HG02870 (cell line): Measurements from ENCODE around the gene FAM234B.

Source experiments
- ATAC-seq: cut with Tn5 transposase; IDR thresholded peaks from one replicate; pipeline ENCODE4 v1.9.1; 2021; ENCODE audit warnings: mild to moderate bottlenecking, moderate library complexity; ENCODE audit not compliant: unreplicated experiment

The FAM234B gene

DNA sequence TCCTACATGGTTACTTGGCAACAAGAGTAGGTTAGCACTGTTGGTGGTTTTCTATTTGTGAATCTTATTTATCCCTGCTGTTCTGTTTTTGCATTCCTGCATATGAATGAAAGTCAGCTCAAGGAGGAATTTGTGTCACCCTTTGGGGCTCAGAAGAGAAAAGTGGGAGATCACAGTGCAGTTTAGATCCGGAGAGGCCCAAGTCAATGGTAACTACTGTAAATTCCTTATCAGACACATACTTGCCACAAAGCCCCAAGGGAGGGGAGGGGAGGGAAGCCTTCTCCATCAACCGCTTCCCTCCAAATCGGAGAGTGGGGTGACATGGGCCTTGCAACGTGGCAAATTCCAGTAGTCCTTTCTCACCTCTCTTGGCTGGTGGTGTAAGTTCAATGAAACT is 44.3 kb downstream of the FAM234B start:
- ATAC-seq: no peak

DNA sequence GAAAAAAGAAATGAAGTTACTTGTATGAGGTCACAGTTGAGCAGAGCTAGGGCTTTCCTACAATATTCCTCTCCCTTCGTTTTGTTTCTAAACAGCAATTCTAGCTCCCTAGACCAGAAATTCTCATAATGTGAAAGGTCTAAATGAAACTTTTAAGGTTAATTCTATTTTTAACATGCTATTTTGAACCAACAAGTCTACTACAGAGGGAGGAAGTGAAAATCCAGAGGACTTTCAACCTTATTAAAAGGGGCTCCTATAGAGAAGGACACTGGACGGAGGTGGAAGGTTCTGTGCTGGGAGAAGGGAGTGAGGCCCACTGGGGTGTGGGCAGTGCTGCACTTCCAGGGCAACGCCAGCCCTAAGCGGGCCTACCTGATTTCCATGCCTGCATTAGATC is 45.9 kb downstream of the FAM234B start:
- ATAC-seq: peak; percentile 52

DNA sequence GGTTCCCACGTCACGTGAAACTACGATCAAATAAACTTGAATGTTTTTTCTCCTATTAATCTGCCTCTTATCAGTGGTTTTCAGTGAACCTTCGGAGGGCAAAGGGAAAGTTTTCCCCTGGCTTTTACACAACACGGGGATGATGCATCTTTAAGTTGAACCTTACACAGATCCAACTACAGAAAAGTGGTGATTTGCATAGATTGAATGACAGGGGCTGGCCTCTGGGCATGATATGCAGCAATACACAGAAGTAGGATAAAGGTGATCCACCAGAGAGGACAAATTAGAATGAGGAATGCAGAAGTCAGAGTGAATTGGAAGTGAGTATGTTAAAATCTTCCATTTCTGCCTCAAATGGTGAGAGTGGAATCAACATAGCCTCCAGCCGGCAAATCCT is 47.7 kb downstream of the FAM234B start:
- ATAC-seq: no peak

DNA sequence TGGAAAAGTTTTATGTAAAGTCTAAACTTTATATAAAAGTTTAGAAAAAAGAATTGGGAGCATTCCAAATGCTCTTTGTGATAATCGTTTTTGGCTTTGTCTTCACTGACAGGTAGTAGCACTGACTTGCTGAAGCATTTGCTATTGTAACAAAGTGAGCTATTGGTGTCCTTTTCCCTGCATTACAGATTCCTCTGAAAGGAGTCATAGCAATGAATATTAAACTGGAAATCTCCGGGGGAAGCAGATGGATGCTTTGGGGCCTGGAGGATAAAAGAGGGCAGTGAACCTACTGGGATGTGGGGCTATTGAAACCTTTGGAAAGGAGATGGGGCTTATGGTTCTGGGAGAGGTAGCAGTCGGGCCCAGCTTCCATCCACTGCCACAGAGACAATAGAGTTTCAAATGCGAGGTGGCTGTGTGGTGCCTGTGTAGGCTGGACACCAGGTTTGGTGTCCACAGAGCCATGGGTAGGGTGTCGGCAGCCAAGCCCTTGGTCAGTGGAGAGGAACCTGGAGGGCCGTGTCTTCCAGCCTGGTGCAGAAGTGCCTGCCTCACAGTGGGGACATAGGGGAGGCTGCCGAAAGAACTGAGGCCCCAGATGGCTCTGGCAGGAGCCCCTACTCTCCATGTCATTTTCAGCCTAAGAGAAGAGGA is 49.1 kb downstream of the FAM234B start:
- no peak for ATAC-seq

DNA sequence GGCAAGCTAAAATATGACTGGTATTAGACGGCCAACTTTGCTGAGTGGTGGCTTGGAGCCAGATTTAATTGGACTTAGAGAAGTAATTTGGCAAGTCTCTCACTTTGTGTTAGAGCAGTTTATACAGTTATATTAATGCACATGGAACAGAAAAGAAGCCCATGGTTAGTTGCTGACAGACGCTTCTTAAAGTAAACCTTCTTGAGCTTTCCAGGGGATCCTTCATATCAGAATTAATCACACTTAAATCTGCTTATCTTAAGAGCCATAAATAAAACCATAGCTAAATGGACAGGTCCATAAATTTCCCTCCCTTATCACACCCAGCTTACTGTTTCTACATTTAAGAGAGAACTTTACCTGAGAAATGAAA is 49.7 kb downstream of the FAM234B start:
- ATAC-seq: no peak

DNA sequence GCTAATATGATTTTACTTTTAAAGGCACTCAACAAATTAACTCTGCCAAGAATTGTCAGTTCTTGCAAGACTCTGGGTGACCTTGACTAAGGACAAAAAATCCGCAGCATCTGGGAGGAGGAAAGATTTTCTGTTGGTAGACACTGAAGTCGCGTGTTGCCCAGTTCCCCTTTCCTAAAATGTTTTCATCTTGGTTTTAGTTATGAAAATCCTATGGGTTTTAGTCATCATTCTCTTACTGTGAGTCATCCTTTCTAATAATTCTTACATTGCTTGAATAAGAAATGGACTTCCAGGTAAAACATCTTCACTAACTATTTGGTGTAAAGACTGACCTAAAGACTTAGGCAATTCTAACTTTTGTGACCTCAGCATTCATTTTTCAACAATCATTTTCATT is 50.2 kb downstream of the FAM234B start:
- peak; percentile 67 for ATAC-seq

DNA sequence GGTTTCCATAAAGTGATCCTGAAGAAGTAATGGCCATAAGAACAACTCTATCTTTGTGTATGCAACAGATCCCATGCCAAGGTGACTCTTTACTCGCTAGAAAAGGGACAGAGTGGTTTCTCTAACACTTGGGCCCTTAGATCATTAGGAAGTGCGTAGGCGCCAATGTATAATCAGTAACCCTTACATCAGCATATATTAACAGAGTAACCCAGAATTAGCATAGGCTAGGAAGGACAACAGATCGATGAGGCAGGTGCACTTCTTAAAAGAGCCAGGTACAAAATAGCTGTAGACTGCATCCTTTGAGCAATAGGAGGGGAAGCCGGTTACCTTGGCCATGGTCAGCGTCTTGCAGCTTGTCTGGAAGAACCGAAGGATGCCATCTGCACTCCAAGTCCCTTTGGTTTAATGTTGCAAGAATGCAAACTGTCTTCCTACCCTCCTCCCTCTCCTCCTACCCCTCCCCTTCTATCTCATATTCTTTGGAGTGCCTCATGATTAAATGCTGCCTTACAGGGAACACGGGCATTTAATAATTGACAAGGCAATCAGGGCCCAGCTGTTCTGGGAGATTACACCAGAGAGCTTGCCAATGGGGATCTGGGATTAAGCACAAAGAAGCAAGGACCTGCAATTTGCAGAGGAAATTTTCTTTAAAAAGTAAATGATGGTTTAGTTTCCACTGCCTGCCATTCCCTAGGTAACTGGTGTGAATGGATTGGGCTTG is 51.2 kb downstream of the FAM234B start:
- no peak for ATAC-seq

DNA sequence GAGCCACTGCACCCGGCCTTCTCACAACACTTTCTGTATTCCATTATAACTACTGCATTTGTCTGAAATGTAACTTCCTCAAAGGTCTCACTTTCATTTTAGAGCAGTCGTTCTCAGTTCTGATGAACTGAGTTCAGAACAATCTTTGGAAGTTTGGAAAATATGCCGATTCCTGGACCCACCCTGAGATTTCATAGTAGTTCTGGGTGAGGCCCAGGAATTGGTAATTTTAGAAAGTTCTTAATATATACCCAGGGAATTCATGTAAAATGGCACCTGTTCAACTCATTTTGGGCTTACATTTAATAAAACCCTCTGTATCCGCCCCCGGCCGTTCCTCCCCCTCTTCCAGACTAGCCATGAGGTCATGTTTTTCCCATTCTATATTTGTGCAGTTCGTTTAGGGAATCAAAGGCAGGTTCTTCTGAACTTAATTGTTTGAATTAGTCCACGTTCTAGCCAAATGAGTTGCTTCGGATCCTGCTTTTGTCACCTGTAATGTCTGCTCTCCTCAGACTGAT is 53.4 kb downstream of the FAM234B start:
- ATAC-seq: no peak

DNA sequence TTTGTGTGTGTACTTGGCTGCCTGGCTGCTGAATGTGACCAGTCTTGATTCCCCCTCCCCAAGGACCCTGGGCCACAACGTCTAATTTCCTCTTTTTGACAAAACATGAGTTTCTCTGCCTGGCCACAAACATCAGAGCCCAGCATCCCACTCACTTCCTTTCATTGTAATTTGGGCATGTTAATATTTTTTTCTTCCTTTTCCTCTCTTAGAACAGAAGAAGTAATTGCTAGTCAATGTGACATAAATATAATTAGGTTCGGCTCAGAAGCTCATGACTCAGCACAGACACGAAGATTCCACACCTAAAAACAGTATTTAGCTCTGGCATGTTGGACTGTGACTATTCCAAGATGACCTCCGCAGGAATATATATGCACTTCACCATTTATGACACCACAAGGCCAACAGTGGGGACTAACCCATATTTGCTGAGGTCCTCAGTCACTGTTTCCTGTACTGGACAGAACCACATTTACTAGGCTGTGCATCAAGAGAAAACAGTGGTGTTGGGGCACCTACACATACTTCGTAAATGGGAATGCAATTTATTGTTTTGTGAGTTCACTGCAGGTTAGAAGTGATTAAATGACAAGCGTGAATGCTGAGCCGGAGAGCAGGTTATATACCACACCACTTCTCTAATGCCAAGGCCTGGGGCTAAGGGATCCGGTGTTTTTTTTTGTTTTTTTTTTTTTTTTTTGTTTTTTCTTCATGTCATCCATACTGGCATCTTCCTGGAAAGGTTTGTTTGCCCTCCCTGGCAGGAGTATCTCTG is 55.1 kb downstream of the FAM234B start:
- no peak for ATAC-seq

DNA sequence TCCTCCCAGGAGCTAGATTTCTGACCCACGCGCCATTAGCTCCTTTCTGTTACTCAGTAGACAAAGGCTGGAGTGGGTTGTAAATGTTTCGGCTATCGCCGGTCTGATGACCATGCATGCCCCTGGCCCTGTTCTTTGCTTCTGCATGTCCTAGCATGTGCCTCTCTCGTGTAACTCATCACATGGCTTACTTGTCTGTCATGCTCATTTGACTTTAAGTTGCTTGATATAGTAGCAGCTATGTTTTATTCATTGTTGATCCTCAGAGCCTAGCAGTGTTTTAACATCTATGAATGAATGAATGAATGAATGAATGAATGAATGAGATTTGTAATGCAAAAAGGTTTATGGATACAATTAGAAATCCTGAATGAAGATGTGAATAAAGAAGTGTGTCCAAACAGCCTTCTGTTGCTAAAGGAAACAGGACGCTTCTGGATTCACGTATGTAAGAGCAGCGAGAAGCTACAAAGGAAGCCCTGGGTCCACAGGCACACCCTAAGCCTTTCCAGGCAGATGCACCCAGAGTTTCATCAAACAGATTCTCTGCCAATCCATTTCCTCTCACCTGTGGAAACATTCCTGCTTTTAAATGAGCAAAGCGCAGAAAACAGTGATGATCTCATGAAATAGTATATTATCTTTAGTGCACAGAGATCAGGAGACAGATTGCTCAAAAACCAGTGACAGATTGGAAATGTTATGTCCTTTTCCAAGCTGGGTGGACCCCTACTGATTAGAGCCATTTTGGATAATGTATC is 55.8 kb downstream of the FAM234B start:
- no peak for ATAC-seq

DNA sequence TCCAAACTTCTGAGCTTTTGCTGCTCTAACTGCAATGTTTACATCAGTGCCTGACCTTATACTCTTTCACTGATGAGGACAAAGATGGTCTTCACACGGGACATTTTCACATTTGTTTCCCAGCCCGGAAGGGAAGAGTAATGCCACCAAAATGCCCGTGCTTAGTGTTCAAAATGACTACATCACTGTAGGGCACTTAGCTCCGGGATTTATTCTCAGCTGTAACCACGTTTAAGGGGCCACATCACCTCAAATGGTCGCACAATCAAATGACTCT is 56.4 kb downstream of the FAM234B start:
- ATAC-seq: no peak

DNA sequence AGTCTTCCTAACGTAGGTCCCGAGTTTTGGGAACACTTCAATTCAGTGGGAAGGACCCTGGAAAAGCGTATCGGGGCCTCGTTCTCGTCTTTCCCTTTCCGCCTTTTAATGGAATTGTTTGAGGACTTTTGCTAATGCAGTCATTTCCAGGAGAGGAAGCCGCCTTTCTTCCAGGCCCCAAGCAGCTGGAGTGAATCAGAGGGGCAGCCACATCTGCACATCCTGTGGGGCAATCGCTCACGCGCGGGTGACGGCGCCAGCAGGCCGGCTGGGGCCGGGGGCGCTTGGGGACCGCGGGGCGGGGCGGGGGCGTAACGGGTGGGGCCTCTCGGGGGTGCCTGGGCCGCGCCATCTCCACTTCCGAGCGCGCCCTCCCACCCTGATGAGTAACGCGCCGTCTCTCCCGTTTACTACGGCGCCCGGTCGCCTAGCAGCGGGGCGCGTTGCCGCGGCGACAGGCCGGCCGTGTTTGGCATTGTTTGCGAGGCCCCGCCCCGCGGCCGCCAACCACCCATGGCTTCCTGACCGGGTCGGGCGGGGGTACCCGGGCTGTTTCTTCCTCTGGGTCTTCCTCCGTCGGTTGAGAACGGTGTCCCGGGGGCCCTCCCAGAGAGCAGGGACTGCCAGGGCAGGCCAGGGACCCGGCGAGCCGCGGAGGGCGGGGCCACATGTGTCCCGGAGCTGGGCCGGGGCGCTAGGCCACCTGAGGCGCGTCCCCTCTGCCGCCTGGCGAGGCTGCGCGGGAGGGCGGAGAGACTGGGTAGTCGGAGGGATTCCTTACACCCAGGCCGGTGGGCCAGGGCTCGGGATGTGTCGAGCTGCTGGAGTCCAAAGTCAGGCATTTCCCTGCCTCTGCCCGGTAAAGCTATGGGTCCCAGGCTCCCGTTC is 56.9 kb downstream of the FAM234B start:
- peak; percentile 68 for ATAC-seq

DNA sequence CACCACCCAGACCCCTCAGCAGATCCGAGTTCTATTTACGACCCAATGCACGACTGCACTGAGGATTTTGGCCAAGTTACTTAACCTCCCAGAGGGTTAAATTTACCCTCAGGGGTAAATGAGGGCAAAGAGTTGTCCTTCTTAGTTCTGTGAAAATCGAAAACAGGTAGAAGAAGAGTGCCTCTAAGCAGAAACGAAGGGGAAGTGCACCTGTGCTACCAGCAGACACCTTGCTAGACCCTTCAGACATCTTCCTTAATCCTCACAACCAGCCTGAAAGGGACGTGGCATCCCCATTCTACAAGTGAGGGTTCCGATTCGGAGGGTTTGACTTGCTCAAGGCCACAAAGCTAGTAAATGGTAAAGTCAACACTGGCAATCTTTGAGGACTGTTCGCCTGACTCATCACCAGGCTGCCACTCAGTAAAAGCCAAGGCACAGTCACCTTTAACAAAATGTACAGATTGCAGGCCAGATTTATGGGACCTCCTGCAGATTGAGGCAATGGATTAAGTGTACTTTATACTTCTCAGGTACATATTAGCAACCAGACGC is 57.7 kb downstream of the FAM234B start:
- ATAC-seq: no peak

DNA sequence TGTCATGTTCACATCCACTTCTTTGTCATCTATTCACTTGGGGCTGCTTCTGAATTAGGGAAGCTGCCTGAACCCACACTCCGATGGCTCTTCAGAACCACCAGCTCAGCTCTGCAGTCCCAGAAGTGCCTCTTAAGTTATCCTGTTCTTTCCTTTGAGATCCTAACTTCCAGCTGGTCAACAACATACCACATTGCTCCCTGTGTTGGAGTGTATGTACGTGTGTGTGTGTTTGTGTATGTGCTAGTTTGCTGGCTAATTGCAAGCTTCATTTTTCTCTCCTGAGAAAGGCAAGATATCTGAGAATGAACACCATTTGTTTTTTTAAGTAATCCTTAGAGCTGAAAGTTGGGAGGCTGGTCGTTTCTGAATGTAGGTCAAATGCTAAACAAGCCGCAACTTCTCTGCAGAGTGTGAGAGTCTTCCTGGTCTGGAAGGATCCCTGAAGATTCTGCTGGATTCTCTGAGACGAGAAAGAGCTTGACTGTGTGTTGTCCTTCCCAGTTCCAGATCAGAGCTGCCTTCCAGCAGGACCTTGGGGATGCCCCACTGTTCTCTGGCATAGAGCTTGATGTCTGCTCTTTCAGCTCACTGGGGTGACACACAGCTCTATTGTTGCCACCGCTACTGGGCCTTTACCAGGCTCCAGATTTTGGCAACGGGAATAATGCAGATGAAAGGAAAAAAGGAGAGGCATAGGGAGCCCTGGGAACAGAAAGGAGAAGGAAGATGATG is 58.4 kb downstream of the FAM234B start:
- ATAC-seq: no peak

DNA sequence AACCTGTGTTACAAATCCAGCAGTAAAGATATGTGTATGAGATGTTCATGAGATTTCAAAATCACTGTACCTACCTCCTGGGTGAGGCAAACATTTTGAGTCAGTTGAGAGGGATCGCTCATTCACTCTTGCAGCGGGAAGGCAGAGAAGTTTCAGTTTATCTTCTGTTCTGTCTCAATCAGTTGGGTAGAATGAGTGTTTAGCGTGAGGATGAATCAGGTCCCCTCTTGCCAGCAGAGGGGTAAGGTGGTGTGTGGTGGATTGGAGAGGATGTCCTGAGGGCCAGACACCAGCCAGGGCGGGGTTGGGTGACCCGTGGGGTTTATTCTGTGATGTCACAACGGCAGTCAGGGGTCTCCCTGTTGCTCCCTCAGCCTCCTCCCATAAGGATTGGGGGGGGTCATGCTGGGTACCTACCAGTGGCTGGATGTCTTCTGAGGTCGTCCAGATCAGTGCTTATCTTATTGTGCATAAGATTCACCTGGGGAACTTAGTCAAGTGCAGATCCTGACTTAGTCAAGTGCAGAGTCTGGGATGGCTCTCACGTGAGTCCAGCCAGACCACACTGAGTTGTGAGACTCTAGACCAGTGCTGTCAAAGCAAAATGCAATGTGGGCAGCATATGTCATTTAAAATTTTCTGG is 59.3 kb downstream of the FAM234B start, which contains the start of gene GSG1:
TSS of gene GSG1 (minus strand) at position 277 of the 643 bp plus-strand sequence. CDS start at position 122, 155 bp downstream.
- no peak for ATAC-seq

DNA sequence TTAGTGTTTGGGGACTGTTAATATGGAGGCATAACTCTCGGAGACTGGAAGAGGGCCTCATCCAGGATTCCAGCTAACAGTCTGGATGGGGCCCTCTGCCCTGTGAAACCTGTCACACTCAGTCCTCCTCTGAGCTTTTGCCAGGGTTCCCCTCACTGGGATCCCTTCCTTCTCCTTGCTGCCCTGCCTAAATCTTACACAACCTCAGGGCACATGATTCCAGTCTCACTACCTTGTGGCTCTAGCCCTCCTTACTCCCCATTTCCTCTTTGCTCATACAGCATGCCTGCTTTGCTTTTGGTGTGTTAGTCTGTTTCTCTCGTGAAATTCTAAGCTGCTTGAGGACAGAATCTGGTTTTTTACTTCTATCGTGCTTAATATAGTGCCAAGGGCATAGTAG is 60.2 kb downstream of the FAM234B start:
- ATAC-seq: no peak

DNA sequence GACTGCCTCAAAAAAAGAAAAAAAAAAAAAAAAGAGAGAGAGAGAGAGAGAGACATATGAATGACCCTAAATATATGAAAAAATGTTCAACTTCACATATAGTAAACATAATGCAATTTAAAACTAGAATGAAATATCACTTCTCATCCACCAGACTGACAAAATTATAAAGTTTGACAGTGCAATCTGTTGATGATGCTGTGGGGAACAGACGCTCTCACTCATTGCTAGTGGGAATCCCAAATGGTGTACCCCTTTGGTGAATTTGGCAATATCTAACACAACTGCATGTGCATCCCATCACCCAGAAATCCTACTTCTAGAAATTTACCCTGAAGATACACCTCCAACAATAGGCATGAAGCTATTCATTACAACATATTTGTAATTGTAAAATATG is 61.6 kb downstream of the FAM234B start:
- no peak for ATAC-seq

DNA sequence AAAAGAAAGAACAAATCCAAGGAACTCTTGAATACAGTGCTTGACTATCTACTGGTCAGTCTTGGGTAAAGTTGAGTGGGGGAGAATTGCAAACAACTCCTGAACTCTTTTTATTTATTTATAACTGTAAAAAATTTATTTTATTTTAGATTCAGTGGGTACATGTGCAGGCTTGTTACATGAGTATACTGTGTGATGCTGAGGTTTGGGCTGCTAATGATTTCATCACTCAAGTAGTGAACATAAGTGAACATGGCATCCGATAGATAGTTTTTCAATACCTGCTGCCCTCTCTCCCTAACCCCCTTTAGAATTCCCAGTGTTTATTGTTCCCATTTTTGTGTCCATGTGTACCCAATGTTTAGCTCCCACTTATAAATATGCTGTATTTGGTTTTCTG is 62.5 kb downstream of the FAM234B start:
- no peak for ATAC-seq

DNA sequence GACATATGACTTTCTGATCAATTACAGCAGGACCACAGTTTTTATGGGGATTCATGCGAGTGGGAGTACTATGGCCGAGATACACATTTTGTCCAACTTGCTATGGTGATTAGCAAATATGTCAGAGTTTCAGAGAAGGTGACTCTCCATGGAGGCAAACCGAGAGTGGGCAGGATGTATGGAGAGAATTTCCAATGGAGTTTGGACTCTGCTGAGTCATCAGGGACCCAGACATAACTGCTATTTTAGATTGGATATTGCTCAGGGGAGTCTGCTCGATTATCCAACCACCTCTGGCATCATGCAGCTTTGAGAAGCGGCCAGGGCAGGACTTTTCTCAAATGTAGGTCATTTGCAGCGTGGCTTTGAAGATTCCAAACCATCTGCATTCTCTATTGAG is 68.8 kb downstream of the FAM234B start:
- ATAC-seq: no peak
